Adrenal gland (tissue), 12 donors: ENCODE data around the gene CHRNB4. TPM values are rescaled to one million over a fixed set of nuclear protein-coding genes. Genes with fewer than 3 reads are reported as not detected.

Source experiments
- DNase-seq, 7 donors: peaks; one replicate each; pipeline ENCODE4 v3.0.0-alpha.2; 2019 to 2020
- H3K27ac ChIP-seq, 5 donors: fragments of 200-600 bp; sonication (generic) in 4 of 5; 1 replicate in 3 of 5; 2 replicates in 2 of 5; pipeline versions ENCODE4 v1.5.1 to v1.8.0; 2016 to 2020; ENCODE audit warnings: mild to moderate bottlenecking in 1 of 5
- H3K27me3 ChIP-seq: fragments of 200-600 bp; 2 replicates; pipeline ENCODE4 v1.8.0; 2021
- H3K36me3 ChIP-seq, 2 donors: fragments of 200-600 bp; replicated peaks in 1 of 2; 1 replicate in 1 of 2; 2 replicates in 1 of 2; pipeline versions ENCODE4 v1.5.1 to v1.8.0; 2018 to 2022
- H3K4me1 ChIP-seq, 2 donors: fragments of 200-600 bp; replicated peaks in 1 of 2; 1 replicate in 1 of 2; 2 replicates in 1 of 2; pipeline versions ENCODE4 v1.5.1 to v1.8.0; 2018 to 2021
- H3K4me3 ChIP-seq, 4 donors: fragments of 200-600 bp; sonication (generic) in 3 of 4; one replicate each; pipeline ENCODE4 v1.5.1; 2016 to 2018
- H3K9me3 ChIP-seq, 3 donors: fragments of 200-600 bp; sonication (generic) in 1 of 3; replicated peaks in 1 of 3; 1 replicate in 2 of 3; 2 replicates in 1 of 3; pipeline versions ENCODE4 v1.5.1 to v1.8.0; 2016 to 2021
- POLR2A ChIP-seq, 2 donors: fragments of 450-650 bp; IDR thresholded peaks; one replicate each; pipeline ENCODE4 v1.6.1; 2017; ENCODE audit warnings: antibody characterized with exemption in 2 of 2, mild to moderate bottlenecking in 2 of 2, moderate library complexity in 1 of 2
- WGBS, 4 donors: extraction: QIAGEN DNeasy Blood & Tissue Kit in 2 of 4; methylation state at CpG; one replicate each; pipeline versions ENCODE4 v1.1.5 to v1.1.7; 2013 to 2017; 5-methylcytosine and 5-hydroxymethylcytosine counted together
- intact Hi-C, 2 donors: fragments of 100-400 bp; cut with DNase I; formaldehyde crosslinking; loops; one replicate each; pipeline versions ENCODE4 v1.14.1 to v1.15.0; 2022 to 2023
- polyA plus RNA-seq, 3 donors: library from polyadenylated mRNA; stranded (reverse); fragments of 200-250 nt in 2 of 3; fragments of 350-450 nt in 1 of 3; fragmentation: Illumina TruSeq in 1 of 3; extraction: RNeasy Lipid Tissue Mini Kit (QIAGEN cat#74804) in 1 of 3; gene quantifications; one replicate each; pipeline ENCODE4 v1.2.3, GENCODE V29; 2013 to 2014
- total RNA-seq, 9 donors: library from RNA; depleted of rRNA in 4 of 9; stranded (reverse); fragments of >200 nt in 4 of 9; fragments of 120-200 nt in 1 of 9; fragmentation: NEBNext Ultra II Directional in 1 of 9; extraction: Animal tissue kit (Norgen Biotek cat#: 25700) in 1 of 9; gene quantifications; one replicate each; pipeline versions ENCODE4 v1.1.0 to v1.2.4, GENCODE V29; 2013 to 2023
- TF ChIP-seq, protein P1 (sequence below), 6 experiments: fragments of 450-650 bp in 4 of 6; fragments of 200-600 bp in 2 of 6; sonication (generic) in 1 of 6; IDR thresholded peaks; 1 replicate in 5 of 6; 2 replicates in 1 of 6; pipeline versions ENCODE4 v1.5.1 to v1.8.0; 2016 to 2021; ENCODE audit warnings: antibody characterized with exemption in 6 of 6, mild to moderate bottlenecking in 2 of 6, moderate library complexity in 1 of 6
- donor health status: healthy with polysubstance abuse.
- donor health status: Bipolar disorder and iron deficiency.
- donor health status: DM: yes; HTN: yes; CAD: no.
- donor health status: DM: no; HTN: no; CAD: no.
- donor health status: DM: no; HTN: no; CAD: no.
- donor health status: DM: yes; HTN: yes; CAD: no.

Gene CHRNB4
- total and polyA plus RNA-seq, 12 donors, result 0.24 to 5.7 (median 1.2) TPM

- DNase-seq, result peak in 1 of 7 donors; percentile 55
- WGBS, 4 donors, result 0 to 2% (median 2%) methylated on average over 17 to 41 of the region's 41 CpGs; no CpG with 5 or more reads in 1 of the 4 donors
- Histone ChIP-seq H3K4me3 (peak overlapping the region in 1 of 4 donors; percentile 49), H3K27ac (peak overlapping the region in 1 of 5 donors; percentile 69), H3K27me3 (peaks cover 28% of the 10 kb centered on the region), H3K36me3 (no peaks in the 10 kb centered on the region), H3K9me3 (no peaks in the 10 kb centered on the region), H3K4me1 (peaks cover 0 to 11% of the 10 kb centered on the region in 2 donors)
- intact Hi-C loops, result no loop called here
- TF ChIP-seq, protein P1, sequence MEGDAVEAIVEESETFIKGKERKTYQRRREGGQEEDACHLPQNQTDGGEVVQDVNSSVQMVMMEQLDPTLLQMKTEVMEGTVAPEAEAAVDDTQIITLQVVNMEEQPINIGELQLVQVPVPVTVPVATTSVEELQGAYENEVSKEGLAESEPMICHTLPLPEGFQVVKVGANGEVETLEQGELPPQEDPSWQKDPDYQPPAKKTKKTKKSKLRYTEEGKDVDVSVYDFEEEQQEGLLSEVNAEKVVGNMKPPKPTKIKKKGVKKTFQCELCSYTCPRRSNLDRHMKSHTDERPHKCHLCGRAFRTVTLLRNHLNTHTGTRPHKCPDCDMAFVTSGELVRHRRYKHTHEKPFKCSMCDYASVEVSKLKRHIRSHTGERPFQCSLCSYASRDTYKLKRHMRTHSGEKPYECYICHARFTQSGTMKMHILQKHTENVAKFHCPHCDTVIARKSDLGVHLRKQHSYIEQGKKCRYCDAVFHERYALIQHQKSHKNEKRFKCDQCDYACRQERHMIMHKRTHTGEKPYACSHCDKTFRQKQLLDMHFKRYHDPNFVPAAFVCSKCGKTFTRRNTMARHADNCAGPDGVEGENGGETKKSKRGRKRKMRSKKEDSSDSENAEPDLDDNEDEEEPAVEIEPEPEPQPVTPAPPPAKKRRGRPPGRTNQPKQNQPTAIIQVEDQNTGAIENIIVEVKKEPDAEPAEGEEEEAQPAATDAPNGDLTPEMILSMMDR (IDR thresholded peaks at IDR 0.05), result peak in 1 of 6 experiments; percentile 8
- TF ChIP-seq POLR2A (IDR thresholded peaks at IDR 0.05), result no peak
These were observed 20.9 kb downstream of the CHRNB4 start for GRCh38 chr15:78620021-78620526.

GRCh38 chr15:78619022-78619950 lies 21.7 kb downstream of the CHRNB4 start:
- intact Hi-C loops, result loop anchor here (5.0 kb wide), 1 partner anchor 88 kb away; no protein-coding TSS in a partner anchor
- Histone ChIP-seq H3K4me3 (no peak overlapping the region), H3K4me1 (peaks cover 0 to 11% of the 10 kb centered on the region in 2 donors), H3K27me3 (peaks cover 28% of the 10 kb centered on the region), H3K27ac (peak overlapping the region in 1 of 5 donors; percentile 69), H3K36me3 (no peaks in the 10 kb centered on the region), H3K9me3 (no peaks in the 10 kb centered on the region)
- DNase-seq, result peak in 3 of 7 donors; percentile 18 to 66 (median 21)
- WGBS, 4 donors, result 44 to 75% (median 58%) methylated on average over 8 to 20 of the region's 20 CpGs
- TF ChIP-seq, protein P1 (IDR thresholded peaks at IDR 0.05), result no peak
- no peak for TF ChIP-seq POLR2A (IDR thresholded peaks at IDR 0.05)

GRCh38 chr15:78618490-78618934 lies 22.5 kb downstream of the CHRNB4 start:
- peak overlapping the region in 1 of 5 donors; percentile 69 for H3K27ac ChIP-seq
- intact Hi-C loops, result loop anchor here (5.0 kb wide), 1 partner anchor 89 kb away; no protein-coding TSS in a partner anchor
- 10 to 29% (median 17%) methylated on average over 5 to 8 of the region's 8 CpGs for WGBS, 4 donors

More at GRCh38 chr15:78618490-78618934, 22.5 kb downstream of the CHRNB4 start:
- peak in 1 of 2 donors; percentile 26 for TF ChIP-seq POLR2A (IDR thresholded peaks at IDR 0.05)
- TF ChIP-seq, protein P1 (IDR thresholded peaks at IDR 0.05), result peak; percentile 77 to 97 (median 88)
- no peaks in the 10 kb centered on the region for H3K36me3 ChIP-seq
- peaks cover 0 to 11% of the 10 kb centered on the region in 2 donors for H3K4me1 ChIP-seq
- no peak overlapping the region for H3K4me3 ChIP-seq
- peaks cover 28% of the 10 kb centered on the region for H3K27me3 ChIP-seq
- DNase-seq, result peak; percentile 85 to 98 (median 91)
- no peaks in the 10 kb centered on the region for H3K9me3 ChIP-seq
